SH-SY5Y (cell line): ENCODE results near the gene RITA1.

Experiments used
- GATA2 ChIP-seq: IDR thresholded peaks from 2 replicates; pipeline ENCODE4 v1.6.1; 2011; ENCODE audit warnings: mild to moderate bottlenecking, low read depth, low read length
- GATA3 ChIP-seq: IDR thresholded peaks from 2 replicates; pipeline ENCODE4 v1.6.1; 2011; ENCODE audit warnings: low read depth, mild to moderate bottlenecking, low read length, moderate library complexity

Gene RITA1

GRCh38 chr12:113232840-113233585 lies 47.5 kb downstream of the RITA1 start:
- TF ChIP-seq GATA2, result no peak
- TF ChIP-seq GATA3, result no peak

- TF ChIP-seq GATA2, result no peak
- TF ChIP-seq GATA3, result no peak
Observed at GRCh38 chr12:113233967-113234366, 48.4 kb downstream of the RITA1 start.

GRCh38 chr12:113234483-113234882 lies 49.0 kb downstream of the RITA1 start:
- TF ChIP-seq GATA2 (no peak), GATA3 (no peak)

- no peak for TF ChIP-seq GATA2
- no peak for TF ChIP-seq GATA3
Observed at GRCh38 chr12:113235976-113236375, 50.5 kb downstream of the RITA1 start.

GRCh38 chr12:113236539-113237399 lies 51.2 kb downstream of the RITA1 start:
- no peak for TF ChIP-seq GATA3
- TF ChIP-seq GATA2, result no peak

GRCh38 chr12:113237748-113238147 lies 52.2 kb downstream of the RITA1 start:
- TF ChIP-seq GATA3 (no peak), GATA2 (no peak)

- TF ChIP-seq GATA2, result no peak
- no peak for TF ChIP-seq GATA3
Observed at GRCh38 chr12:113238309-113238708, 52.8 kb downstream of the RITA1 start.

GRCh38 chr12:113239288-113239771 lies 53.8 kb downstream of the RITA1 start:
- TF ChIP-seq GATA2 (no peak), GATA3 (no peak)

GRCh38 chr12:113239811-113240331 lies 54.4 kb downstream of the RITA1 start:
- TF ChIP-seq GATA2 (no peak), GATA3 (no peak)

GRCh38 chr12:113240395-113240794 lies 54.9 kb downstream of the RITA1 start:
- TF ChIP-seq GATA3 (no peak), GATA2 (no peak)

GRCh38 chr12:113241191-113242025 lies 55.9 kb downstream of the RITA1 start:
- TF ChIP-seq GATA3 (no peak), GATA2 (no peak)
